Common myeloid progenitor, CD34-positive (primary cell): ENCODE data around the gene DNAJC10.

Experiments used
- CTCF ChIA-PET: fragments of 350-600 bp; sonication (Branson Sonifier 250); formaldehyde crosslinking; loops from one replicate; lab custom pipeline; 2021; ENCODE audit warnings: antibody characterized with exemption; lab: Charles Lee
- POLR2A ChIA-PET: fragments of 350-600 bp; sonication (Branson Sonifier 250); formaldehyde crosslinking; loops from one replicate; lab custom pipeline; 2021; ENCODE audit warnings: antibody characterized with exemption; lab: Charles Lee
- DNase-seq, 3 donors: peaks; one replicate each; pipeline versions ENCODE4 v3.0.0 to v3.0.0-alpha.2; 2013
- H3K27ac ChIP-seq, 2 experiments: 1 replicate in 1 of 2; 2 replicates in 1 of 2; pipeline ENCODE4 v1.7.0; 2013; ENCODE audit warnings: inconsistent platforms in 2 of 2, low read length in 2 of 2, mild to moderate bottlenecking in 2 of 2, low read depth in 1 of 2, moderate library complexity in 1 of 2; ENCODE audit not compliant: severe bottlenecking in 2 of 2, insufficient read depth in 1 of 2, poor library complexity in 1 of 2
- H3K27me3 ChIP-seq, 5 experiments: replicated peaks in 2 of 5; 1 replicate in 3 of 5; 2 replicates in 2 of 5; pipeline versions ENCODE4 v1.6.1 to v1.7.0; 2013; ENCODE audit warnings: low read length in 4 of 5, mild to moderate bottlenecking in 2 of 5, moderate library complexity in 2 of 5, inconsistent platforms in 1 of 5; ENCODE audit not compliant: insufficient read depth in 5 of 5, control insufficient read depth in 4 of 5
- H3K36me3 ChIP-seq, 4 experiments: 1 replicate in 2 of 4; 2 replicates in 2 of 4; pipeline versions ENCODE4 v1.6.1 to v1.7.0; 2013; ENCODE audit warnings: low read length in 3 of 4, control low read depth in 1 of 4, mild to moderate bottlenecking in 1 of 4; ENCODE audit not compliant: control insufficient read depth in 4 of 4, insufficient read depth in 4 of 4
- H3K4me1 ChIP-seq, 4 experiments: 1 replicate in 3 of 4; 2 replicates in 1 of 4; pipeline versions ENCODE4 v1.6.1 to v1.7.1; 2013; ENCODE audit warnings: low read length in 3 of 4, mild to moderate bottlenecking in 3 of 4, control low read depth in 1 of 4, inconsistent platforms in 1 of 4, moderate library complexity in 1 of 4; ENCODE audit not compliant: control insufficient read depth in 4 of 4, insufficient read depth in 4 of 4; ENCODE audit errors: control extremely low read depth in 1 of 4
- H3K4me3 ChIP-seq, 7 experiments: 1 replicate in 4 of 7; 2 replicates in 3 of 7; pipeline versions ENCODE4 v1.5.1 to v1.7.0; 2013; ENCODE audit warnings: mild to moderate bottlenecking in 7 of 7, low read length in 6 of 7, moderate library complexity in 6 of 7, inconsistent platforms in 2 of 7, low read depth in 2 of 7, control low read depth in 1 of 7; ENCODE audit not compliant: insufficient read depth in 4 of 7, control insufficient read depth in 1 of 7; ENCODE audit errors: extremely low read depth in 1 of 7
- H3K9me3 ChIP-seq, 5 experiments: 1 replicate in 4 of 5; 2 replicates in 1 of 5; pipeline versions ENCODE4 v1.6.1 to v1.7.1; 2013; ENCODE audit warnings: low read length in 4 of 5, mild to moderate bottlenecking in 2 of 5, inconsistent platforms in 1 of 5, low read depth in 1 of 5, moderate library complexity in 1 of 5; ENCODE audit not compliant: control insufficient read depth in 4 of 5, insufficient read depth in 2 of 5; ENCODE audit errors: control extremely low read depth in 1 of 5
- whole genome bisulfite sequencing: methylation state at CpG from one replicate; pipeline ENCODE4 v1.1.5; 2013; ENCODE audit not compliant: insufficient coverage; 5-methylcytosine and 5-hydroxymethylcytosine counted together

Gene DNAJC10

GRCh38 chr2:182706751-182707150 lies 9.3 kb upstream of the DNAJC10 start:
- CTCF ChIA-PET = no interaction called here
- no peaks in the 10 kb centered on the region for H3K36me3 ChIP-seq
- no peak overlapping the region for H3K4me3 ChIP-seq
- H3K27me3 ChIP-seq = no peaks in the 10 kb centered on the region
- no peaks in the 10 kb centered on the region for H3K9me3 ChIP-seq
- 95% methylated on average over 2 of the region's 2 CpGs for WGBS
- POLR2A ChIA-PET = no interaction called here
- no peak overlapping the region for H3K27ac ChIP-seq
- H3K4me1 ChIP-seq = peaks cover 0 to 15% (median 11%) of the 10 kb centered on the region in 4 experiments
- DNase-seq = no peak

- Histone ChIP-seq H3K4me3 (no peak overlapping the region), H3K36me3 (peaks cover 0 to 2% (median 0%) of the 10 kb centered on the region in 4 experiments), H3K27ac (no peak overlapping the region), H3K27me3 (no peaks in the 10 kb centered on the region), H3K9me3 (no peaks in the 10 kb centered on the region), H3K4me1 (peaks cover 21 to 46% (median 37%) of the 10 kb centered on the region in 4 experiments)
- CTCF ChIA-PET = interaction anchor here (0.9 to 1.7 kb wide), 2 partner anchors 13 to 65 kb away, joined by 3 to 4 read pairs; no protein-coding TSS in a partner anchor
- POLR2A ChIA-PET = no interaction called here
- peak; percentile 54 to 83 (median 74) for DNase-seq
Observed at GRCh38 chr2:182713601-182714000, 2.5 kb upstream of the DNAJC10 start.

DNA sequence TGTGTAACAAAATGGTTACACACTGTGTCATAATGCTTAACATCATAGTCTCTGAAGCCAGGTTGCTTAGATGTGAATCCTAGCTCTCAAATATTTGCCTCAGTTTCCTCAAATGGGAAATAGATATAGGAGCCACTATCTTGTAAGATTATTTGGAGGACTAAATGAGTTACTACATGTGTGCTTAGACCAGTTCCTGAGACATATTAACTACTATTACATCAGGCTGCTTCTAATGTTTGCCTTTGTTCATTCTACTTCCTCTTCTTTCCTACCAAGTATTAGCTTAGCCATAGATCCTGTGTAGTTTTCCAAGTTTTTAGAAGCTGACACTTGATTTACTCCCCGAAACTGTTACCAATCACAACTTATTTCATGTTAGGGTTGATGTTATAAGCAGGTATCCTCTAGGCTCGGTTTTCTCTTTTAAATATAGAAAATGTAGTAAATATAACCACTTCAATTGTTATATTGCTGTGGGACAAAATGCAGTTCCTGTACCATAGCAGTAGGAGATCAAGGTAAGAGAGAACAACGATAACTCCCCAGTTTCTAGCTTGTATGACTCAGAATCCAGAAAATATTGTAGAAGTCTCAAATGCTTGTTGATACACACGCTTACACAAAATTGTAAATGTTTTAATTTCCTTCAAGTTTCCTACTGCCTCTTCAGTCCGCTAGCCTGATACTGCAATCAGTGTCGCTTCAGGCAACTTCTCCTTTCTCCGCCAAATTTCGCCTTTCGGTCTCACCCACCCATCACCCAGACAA lies 751 bp upstream of the DNAJC10 start:
- H3K27me3 ChIP-seq = no peaks in the 10 kb centered on the region
- 0% methylated on average over 6 of the region's 9 CpGs for WGBS
- H3K36me3 ChIP-seq = peaks cover 0 to 5% (median 4%) of the 10 kb centered on the region in 4 experiments
- no peaks in the 10 kb centered on the region for H3K9me3 ChIP-seq
- peaks cover 21 to 46% (median 37%) of the 10 kb centered on the region in 4 experiments for H3K4me1 ChIP-seq
- POLR2A ChIA-PET = no interaction called here
- DNase-seq = peak in 1 of 3 donors; percentile 17
- H3K4me3 ChIP-seq = peak overlapping the region; percentile 83 to 96 (median 89)
- CTCF ChIA-PET = interaction anchor here (0.6 to 1.9 kb wide), 5 partner anchors 7 to 58 kb away, joined by 3 to 13 read pairs (median 4); no protein-coding TSS in a partner anchor
- H3K27ac ChIP-seq = peak overlapping the region; percentile 64 to 91

GRCh38 chr2:182716650-182716979 lies 558 bp downstream of the DNAJC10 start:
- Histone ChIP-seq H3K4me1 (peaks cover 21 to 46% (median 37%) of the 10 kb centered on the region in 4 experiments), H3K36me3 (peaks cover 0 to 9% (median 8%) of the 10 kb centered on the region in 4 experiments), H3K4me3 (peak overlapping the region; percentile 83 to 96 (median 89)), H3K27me3 (no peaks in the 10 kb centered on the region), H3K9me3 (no peaks in the 10 kb centered on the region), H3K27ac (peak overlapping the region; percentile 68 to 91)
- POLR2A ChIA-PET = interaction anchor here (0.6 kb wide), 1 partner anchor 543 kb away, joined by 3 read pairs; no protein-coding TSS in a partner anchor
- 0% methylated on average over 7 of the region's 12 CpGs for WGBS
- CTCF ChIA-PET = interaction anchor here (1.1 to 1.9 kb wide), 4 partner anchors 10 to 50 kb away, joined by 3 to 13 read pairs (median 4); no protein-coding TSS in a partner anchor
- DNase-seq = peak in 2 of 3 donors; percentile 17 to 46

- H3K4me3 ChIP-seq = peak overlapping the region in 2 of 7 experiments; percentile 86 to 96
- WGBS = 0% methylated on average over 1 of the region's 2 CpGs
- no peaks in the 10 kb centered on the region for H3K27me3 ChIP-seq
- ChIA-PET CTCF (interaction anchor here (1.1 to 1.2 kb wide), 3 partner anchors 9 to 50 kb away, joined by 3 to 4 read pairs (median 3); no protein-coding TSS in a partner anchor), POLR2A (no interaction called here)
- no peaks in the 10 kb centered on the region for H3K9me3 ChIP-seq
- H3K4me1 ChIP-seq = peaks cover 21 to 46% (median 37%) of the 10 kb centered on the region in 4 experiments
- peaks cover 0 to 10% (median 8%) of the 10 kb centered on the region in 4 experiments for H3K36me3 ChIP-seq
- H3K27ac ChIP-seq = peak overlapping the region in 1 of 2 experiments; percentile 27
- DNase-seq = peak; percentile 31 to 89 (median 78)
Observed at GRCh38 chr2:182717416-182717815, 1.4 kb downstream of the DNAJC10 start.

GRCh38 chr2:182717816-182718215 lies 1.8 kb downstream of the DNAJC10 start:
- ChIA-PET CTCF (interaction anchor here (1.2 kb wide), 1 partner anchor 51 kb away, joined by 3 read pairs; no protein-coding TSS in a partner anchor), POLR2A (no interaction called here)
- DNase-seq = no peak
- no peaks in the 10 kb centered on the region for H3K27me3 ChIP-seq
- peak overlapping the region in 1 of 7 experiments; percentile 96 for H3K4me3 ChIP-seq
- no peaks in the 10 kb centered on the region for H3K9me3 ChIP-seq
- peaks cover 0 to 13% (median 8%) of the 10 kb centered on the region in 4 experiments for H3K36me3 ChIP-seq
- H3K27ac ChIP-seq = no peak overlapping the region
- H3K4me1 ChIP-seq = peaks cover 21 to 44% (median 37%) of the 10 kb centered on the region in 4 experiments

GRCh38 chr2:182718459-182718858 lies 2.4 kb downstream of the DNAJC10 start:
- Histone ChIP-seq H3K27ac (no peak overlapping the region), H3K36me3 (peaks cover 3 to 18% (median 9%) of the 10 kb centered on the region in 4 experiments)

More at GRCh38 chr2:182718459-182718858, 2.4 kb downstream of the DNAJC10 start:
- H3K27me3 ChIP-seq = no peaks in the 10 kb centered on the region
- no CpG with 5 or more reads among the region's 4 CpGs for WGBS
- H3K9me3 ChIP-seq = no peaks in the 10 kb centered on the region
- peaks cover 21 to 38% (median 31%) of the 10 kb centered on the region in 4 experiments for H3K4me1 ChIP-seq
- DNase-seq = no peak
- CTCF ChIA-PET = no interaction called here
- POLR2A ChIA-PET = no interaction called here
- no peak overlapping the region for H3K4me3 ChIP-seq
